ENCODE measurements around the gene PI4KA.

GRCh38 chr22:20752873-20753272, 105.7 kb downstream of the PI4KA start:
- TF ChIP-seq CTCF (IDR thresholded peaks at IDR 0.05; ENCODE audit: poor library complexity, severe bottlenecking) (no peak), EZH2 (IDR thresholded peaks at IDR 0.05; ENCODE audit: borderline replicate concordance, insufficient read depth, low read length, poor library complexity, severe bottlenecking) (no peak), POLR2AphosphoS5 (IDR thresholded peaks at IDR 0.05) (no peak), SMC3 (conservative IDR thresholded peaks at IDR 0.05; ENCODE audit: poor library complexity) (no peak), RAD21 (conservative IDR thresholded peaks at IDR 0.05) (no peak)
